ENCODE results near the gene SSTR5.

- TF ChIP-seq CHD2 (IDR thresholded peaks at IDR 0.05; ENCODE audit: low read length, partially characterized antibody) (no peak), CTCF (IDR thresholded peaks at IDR 0.05) (no peak), RNF2 (IDR thresholded peaks at IDR 0.05; ENCODE audit: borderline replicate concordance, low read depth) (no peak), ZSCAN20 (CRISPR knock-in tag; IDR thresholded peaks at IDR 0.05) (no peak), JUNB (IDR thresholded peaks at IDR 0.05) (no peak)
- TF ChIP-seq, protein P1, sequence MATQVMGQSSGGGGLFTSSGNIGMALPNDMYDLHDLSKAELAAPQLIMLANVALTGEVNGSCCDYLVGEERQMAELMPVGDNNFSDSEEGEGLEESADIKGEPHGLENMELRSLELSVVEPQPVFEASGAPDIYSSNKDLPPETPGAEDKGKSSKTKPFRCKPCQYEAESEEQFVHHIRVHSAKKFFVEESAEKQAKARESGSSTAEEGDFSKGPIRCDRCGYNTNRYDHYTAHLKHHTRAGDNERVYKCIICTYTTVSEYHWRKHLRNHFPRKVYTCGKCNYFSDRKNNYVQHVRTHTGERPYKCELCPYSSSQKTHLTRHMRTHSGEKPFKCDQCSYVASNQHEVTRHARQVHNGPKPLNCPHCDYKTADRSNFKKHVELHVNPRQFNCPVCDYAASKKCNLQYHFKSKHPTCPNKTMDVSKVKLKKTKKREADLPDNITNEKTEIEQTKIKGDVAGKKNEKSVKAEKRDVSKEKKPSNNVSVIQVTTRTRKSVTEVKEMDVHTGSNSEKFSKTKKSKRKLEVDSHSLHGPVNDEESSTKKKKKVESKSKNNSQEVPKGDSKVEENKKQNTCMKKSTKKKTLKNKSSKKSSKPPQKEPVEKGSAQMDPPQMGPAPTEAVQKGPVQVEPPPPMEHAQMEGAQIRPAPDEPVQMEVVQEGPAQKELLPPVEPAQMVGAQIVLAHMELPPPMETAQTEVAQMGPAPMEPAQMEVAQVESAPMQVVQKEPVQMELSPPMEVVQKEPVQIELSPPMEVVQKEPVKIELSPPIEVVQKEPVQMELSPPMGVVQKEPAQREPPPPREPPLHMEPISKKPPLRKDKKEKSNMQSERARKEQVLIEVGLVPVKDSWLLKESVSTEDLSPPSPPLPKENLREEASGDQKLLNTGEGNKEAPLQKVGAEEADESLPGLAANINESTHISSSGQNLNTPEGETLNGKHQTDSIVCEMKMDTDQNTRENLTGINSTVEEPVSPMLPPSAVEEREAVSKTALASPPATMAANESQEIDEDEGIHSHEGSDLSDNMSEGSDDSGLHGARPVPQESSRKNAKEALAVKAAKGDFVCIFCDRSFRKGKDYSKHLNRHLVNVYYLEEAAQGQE (IDR thresholded peaks at IDR 0.05) = no peak
- TF ChIP-seq, protein P2, sequence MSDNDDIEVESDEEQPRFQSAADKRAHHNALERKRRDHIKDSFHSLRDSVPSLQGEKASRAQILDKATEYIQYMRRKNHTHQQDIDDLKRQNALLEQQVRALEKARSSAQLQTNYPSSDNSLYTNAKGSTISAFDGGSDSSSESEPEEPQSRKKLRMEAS (IDR thresholded peaks at IDR 0.05) = no peak
These were observed 34.6 kb downstream of the SSTR5 start for GRCh38 chr16:1107141-1107540.
